ENCODE results near the gene UNC119. TPM values are rescaled to one million over a fixed set of nuclear protein-coding genes. Genes with fewer than 3 reads are reported as not detected.

UNC119 gene
- total and polyA plus RNA-seq, 2 experiments from 2014 or later: 101 to 124 TPM

- no peaks in the 10 kb centered on the region for H3K27me3 ChIP-seq
- H3K27ac ChIP-seq: no peak overlapping the region
- no peak for TF ChIP-seq CTCF (IDR thresholded peaks at IDR 0.05; ENCODE audit: low read depth, low read length)
- no peaks in the 10 kb centered on the region for H3K9me3 ChIP-seq (ENCODE audit: low read depth)
- peaks cover 17% of the 10 kb centered on the region for H3K4me1 ChIP-seq (ENCODE audit: low read depth)
- H3K36me3 ChIP-seq: peaks cover 7% of the 10 kb centered on the region
- no peak overlapping the region for H3K4me3 ChIP-seq
- no peak for DNase-seq (ENCODE audit: low read depth in 1 of 2, low spot score in 1 of 2)
These were observed 22.8 kb upstream of the UNC119 start for GRCh38 chr17:28575126-28575795.

GRCh38 chr17:28574526-28574925 is 22.1 kb upstream of the UNC119 start:
- Histone ChIP-seq H3K27me3 (no peaks in the 10 kb centered on the region), H3K4me3 (no peak overlapping the region), H3K36me3 (peaks cover 7% of the 10 kb centered on the region), H3K9me3 (ENCODE audit: low read depth) (no peaks in the 10 kb centered on the region), H3K4me1 (ENCODE audit: low read depth) (peaks cover 23% of the 10 kb centered on the region), H3K27ac (no peak overlapping the region)
- TF ChIP-seq CTCF (IDR thresholded peaks at IDR 0.05; ENCODE audit: low read depth, low read length): no peak
- DNase-seq (ENCODE audit: low read depth in 1 of 2, low spot score in 1 of 2): no peak

- Histone ChIP-seq H3K27me3 (no peaks in the 10 kb centered on the region), H3K4me1 (ENCODE audit: low read depth) (peaks cover 23% of the 10 kb centered on the region), H3K9me3 (ENCODE audit: low read depth) (no peaks in the 10 kb centered on the region), H3K36me3 (peaks cover 5% of the 10 kb centered on the region), H3K4me3 (no peak overlapping the region), H3K27ac (no peak overlapping the region)
- no peak for TF ChIP-seq CTCF (IDR thresholded peaks at IDR 0.05; ENCODE audit: low read depth, low read length)
- no peak for DNase-seq (ENCODE audit: low read depth in 1 of 2, low spot score in 1 of 2)
These were observed 21.6 kb upstream of the UNC119 start for GRCh38 chr17:28573966-28574480.

- no peak for DNase-seq (ENCODE audit: low read depth in 1 of 2, low spot score in 1 of 2)
- Histone ChIP-seq H3K36me3 (peaks cover under 1% of the 10 kb centered on the region), H3K27ac (no peak overlapping the region), H3K4me3 (no peak overlapping the region), H3K9me3 (ENCODE audit: low read depth) (no peaks in the 10 kb centered on the region), H3K27me3 (no peaks in the 10 kb centered on the region), H3K4me1 (ENCODE audit: low read depth) (peaks cover 23% of the 10 kb centered on the region)
- no peak for TF ChIP-seq CTCF (IDR thresholded peaks at IDR 0.05; ENCODE audit: low read depth, low read length)
These were observed 21.1 kb upstream of the UNC119 start for GRCh38 chr17:28573521-28573920.

GRCh38 chr17:28573040-28573380 is 20.6 kb upstream of the UNC119 start:
- no peaks in the 10 kb centered on the region for H3K9me3 ChIP-seq (ENCODE audit: low read depth)
- no peak for DNase-seq (ENCODE audit: low read depth in 1 of 2, low spot score in 1 of 2)
- no peak overlapping the region for H3K27ac ChIP-seq
- no peak overlapping the region for H3K4me3 ChIP-seq
- peaks cover 23% of the 10 kb centered on the region for H3K4me1 ChIP-seq (ENCODE audit: low read depth)
- no peak for TF ChIP-seq CTCF (IDR thresholded peaks at IDR 0.05; ENCODE audit: low read depth, low read length)
- H3K36me3 ChIP-seq: no peaks in the 10 kb centered on the region
- H3K27me3 ChIP-seq: no peaks in the 10 kb centered on the region
